ENCODE results near the gene PCIF1. TPM values are rescaled to one million over a fixed set of nuclear protein-coding genes. Genes with fewer than 3 reads are reported as not detected.

PCIF1 gene
- polyA plus RNA-seq, 3 donors, result 41.0 to 54.9 (median 50.4) TPM

GRCh38 chr20:45970646-45971424 lies 36.4 kb downstream of the PCIF1 start:
- Histone ChIP-seq H3K4me3 (replicated peaks in 1 of 3; ENCODE audit: low read depth in 2 of 3, low read length in 3 of 3) (peak overlapping the region; percentile 90 to 96 (median 96)), H3K79me2 (ENCODE audit: insufficient read depth, low read length) (peaks cover 35% of the 10 kb centered on the region), H3K4me1 (ENCODE audit: control insufficient read depth in 1 of 2, insufficient read depth in 2 of 2, low read length in 2 of 2) (peaks cover 45 to 47% of the 10 kb centered on the region in 2 donors), H3K4me2 (replicated peaks; ENCODE audit: extremely low read depth, low read length, poor library complexity, severe bottlenecking) (peak overlapping the region; percentile 84), H3K9ac (ENCODE audit: insufficient read depth, low read length, poor library complexity, severe bottlenecking) (peak overlapping the region; percentile 98), H2AFZ (ENCODE audit: insufficient read depth, low read depth, low read length, poor library complexity, severe bottlenecking) (peak overlapping the region; percentile 77), H3K36me3 (replicated peaks in 1 of 2; ENCODE audit: control insufficient read depth in 1 of 2, insufficient read depth in 2 of 2, low read length in 2 of 2) (peaks cover 29 to 37% of the 10 kb centered on the region in 2 donors), H3K27ac (ENCODE audit: low read depth in 1 of 2, low read length in 2 of 2) (peak overlapping the region; percentile 97 to 99), H3K27me3 (ENCODE audit: control insufficient read depth in 2 of 2, insufficient read depth in 2 of 2, low read length in 2 of 2) (no peaks in the 10 kb centered on the region), H3K9me3 (replicated peaks in 1 of 2; ENCODE audit: control insufficient read depth in 1 of 2, insufficient read depth in 1 of 2, low read length in 2 of 2) (no peaks in the 10 kb centered on the region), H4K20me1 (ENCODE audit: insufficient read depth, low read length) (peaks cover 30% of the 10 kb centered on the region)
- H3K27ac Mint-ChIP-seq, result peak overlapping the region; percentile 90 to 100 (median 100)
- peaks cover 37% of the 10 kb centered on the region for H3K4me1 Mint-ChIP-seq
- DNase-seq, result no peak
- peaks cover 26 to 37% of the 10 kb centered on the region in 2 donors for H3K36me3 Mint-ChIP-seq
- no peaks in the 10 kb centered on the region for H3K9me3 Mint-ChIP-seq
- intact Hi-C loops (cut with micrococcal nuclease), result loop anchor here in 1 of 2 donors (5.0 kb wide), 3 partner anchors 59 to 159 kb away; partner anchors contain the start of genes NCOA5, PLTP and UBE2C
- TF ChIP-seq CTCF (IDR thresholded peaks at IDR 0.05), result no peak
- no peaks in the 10 kb centered on the region for H3K27me3 Mint-ChIP-seq (ENCODE audit: low read depth in 3 of 3)
- peak overlapping the region; percentile 83 to 88 for H3K4me3 Mint-ChIP-seq
- 17% methylated on average over 31 of the region's 34 CpGs for WGBS (ENCODE audit: insufficient coverage)

- Histone ChIP-seq H4K20me1 (ENCODE audit: insufficient read depth, low read length) (peaks cover 30% of the 10 kb centered on the region), H2AFZ (ENCODE audit: insufficient read depth, low read depth, low read length, poor library complexity, severe bottlenecking) (peak overlapping the region; percentile 77), H3K27me3 (ENCODE audit: control insufficient read depth in 2 of 2, insufficient read depth in 2 of 2, low read length in 2 of 2) (no peaks in the 10 kb centered on the region), H3K27ac (ENCODE audit: low read depth in 1 of 2, low read length in 2 of 2) (peak overlapping the region; percentile 97 to 99), H3K4me2 (replicated peaks; ENCODE audit: extremely low read depth, low read length, poor library complexity, severe bottlenecking) (peak overlapping the region; percentile 84), H3K4me3 (replicated peaks in 1 of 3; ENCODE audit: low read depth in 2 of 3, low read length in 3 of 3) (peak overlapping the region; percentile 90 to 96 (median 96)), H3K9ac (ENCODE audit: insufficient read depth, low read length, poor library complexity, severe bottlenecking) (peak overlapping the region; percentile 98), H3K79me2 (ENCODE audit: insufficient read depth, low read length) (peaks cover 35% of the 10 kb centered on the region), H3K36me3 (replicated peaks in 1 of 2; ENCODE audit: control insufficient read depth in 1 of 2, insufficient read depth in 2 of 2, low read length in 2 of 2) (peaks cover 27 to 32% of the 10 kb centered on the region in 2 donors), H3K9me3 (replicated peaks in 1 of 2; ENCODE audit: control insufficient read depth in 1 of 2, insufficient read depth in 1 of 2, low read length in 2 of 2) (no peaks in the 10 kb centered on the region), H3K4me1 (ENCODE audit: control insufficient read depth in 1 of 2, insufficient read depth in 2 of 2, low read length in 2 of 2) (peaks cover 45 to 47% of the 10 kb centered on the region in 2 donors)
- Mint-ChIP-seq H3K36me3 (peaks cover 23 to 32% of the 10 kb centered on the region in 2 donors), H3K4me1 (peaks cover 37% of the 10 kb centered on the region), H3K27ac (peak overlapping the region; percentile 90 to 100 (median 100)), H3K4me3 (peak overlapping the region; percentile 83 to 88), H3K27me3 (ENCODE audit: low read depth in 3 of 3) (no peaks in the 10 kb centered on the region), H3K9me3 (no peaks in the 10 kb centered on the region)
- TF ChIP-seq CTCF (IDR thresholded peaks at IDR 0.05), result no peak
- DNase-seq, result no peak
- 2% methylated on average over 14 of the region's 14 CpGs for WGBS (ENCODE audit: insufficient coverage)
- intact Hi-C loops (cut with micrococcal nuclease), result loop anchor here in 1 of 2 donors (5.0 kb wide), 3 partner anchors 59 to 159 kb away; partner anchors contain the start of genes NCOA5, PLTP and UBE2C
Measured at GRCh38 chr20:45971425-45971674, 36.9 kb downstream of the PCIF1 start.

Measured in CD14-positive monocyte (primary cell).